ENCODE measurements around the gene NLRP5.

GRCh38 chr19:56086671-56087430, 100.3 kb downstream of the NLRP5 start:
- TF ChIP-seq CTCF (IDR thresholded peaks at IDR 0.05; ENCODE audit: low read depth, low read length) (no peak), POLR2A (IDR thresholded peaks at IDR 0.05; ENCODE audit: extremely low read depth, insufficient read length) (no peak), MYC (IDR thresholded peaks at IDR 0.05; ENCODE audit: low read depth, low read length) (no peak), MAX (IDR thresholded peaks at IDR 0.05; ENCODE audit: low read depth, low read length) (no peak)

Measured in NB4 (cell line).